ENCODE data around the gene SNRNP200.

The SNRNP200 gene

DNA sequence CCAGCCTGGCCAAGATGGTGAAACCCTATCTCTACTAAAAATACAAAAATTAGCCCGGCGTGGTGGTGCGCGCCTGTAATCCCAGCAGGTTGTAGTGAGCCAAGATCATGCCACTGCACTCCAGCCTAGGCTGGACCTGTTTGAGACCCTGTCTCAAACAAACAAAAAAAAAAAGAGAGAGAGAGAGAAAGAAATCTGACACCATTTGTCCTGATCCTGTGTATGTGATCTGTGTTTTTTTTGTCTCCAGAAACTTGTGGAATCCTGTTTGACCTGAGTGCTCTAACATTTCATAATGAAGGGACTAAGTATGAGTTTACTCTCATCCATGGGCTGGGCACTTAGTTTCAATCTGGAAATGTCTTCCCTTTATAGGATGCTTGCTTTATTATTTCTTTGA, 13.4 kb upstream of the SNRNP200 start:
- H3K27ac ChIP-seq = no peak overlapping the region
- TF ChIP-seq, protein P1, sequence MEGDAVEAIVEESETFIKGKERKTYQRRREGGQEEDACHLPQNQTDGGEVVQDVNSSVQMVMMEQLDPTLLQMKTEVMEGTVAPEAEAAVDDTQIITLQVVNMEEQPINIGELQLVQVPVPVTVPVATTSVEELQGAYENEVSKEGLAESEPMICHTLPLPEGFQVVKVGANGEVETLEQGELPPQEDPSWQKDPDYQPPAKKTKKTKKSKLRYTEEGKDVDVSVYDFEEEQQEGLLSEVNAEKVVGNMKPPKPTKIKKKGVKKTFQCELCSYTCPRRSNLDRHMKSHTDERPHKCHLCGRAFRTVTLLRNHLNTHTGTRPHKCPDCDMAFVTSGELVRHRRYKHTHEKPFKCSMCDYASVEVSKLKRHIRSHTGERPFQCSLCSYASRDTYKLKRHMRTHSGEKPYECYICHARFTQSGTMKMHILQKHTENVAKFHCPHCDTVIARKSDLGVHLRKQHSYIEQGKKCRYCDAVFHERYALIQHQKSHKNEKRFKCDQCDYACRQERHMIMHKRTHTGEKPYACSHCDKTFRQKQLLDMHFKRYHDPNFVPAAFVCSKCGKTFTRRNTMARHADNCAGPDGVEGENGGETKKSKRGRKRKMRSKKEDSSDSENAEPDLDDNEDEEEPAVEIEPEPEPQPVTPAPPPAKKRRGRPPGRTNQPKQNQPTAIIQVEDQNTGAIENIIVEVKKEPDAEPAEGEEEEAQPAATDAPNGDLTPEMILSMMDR (IDR thresholded peaks at IDR 0.05) = no peak
- TF ChIP-seq ZFX (IDR thresholded peaks at IDR 0.05; ENCODE audit: borderline replicate concordance) = no peak

- H3K27ac ChIP-seq = no peak overlapping the region
- TF ChIP-seq, protein P1 (IDR thresholded peaks at IDR 0.05) = no peak
- TF ChIP-seq ZFX (IDR thresholded peaks at IDR 0.05; ENCODE audit: borderline replicate concordance) = no peak
Observed at GRCh38 chr2:96317584-96317997, 12.2 kb upstream of the SNRNP200 start.

GRCh38 chr2:96316999-96317398, 11.7 kb upstream of the SNRNP200 start:
- TF ChIP-seq ZFX (IDR thresholded peaks at IDR 0.05; ENCODE audit: borderline replicate concordance) = no peak
- TF ChIP-seq, protein P1 (IDR thresholded peaks at IDR 0.05) = no peak
- H3K27ac ChIP-seq = no peak overlapping the region

DNA sequence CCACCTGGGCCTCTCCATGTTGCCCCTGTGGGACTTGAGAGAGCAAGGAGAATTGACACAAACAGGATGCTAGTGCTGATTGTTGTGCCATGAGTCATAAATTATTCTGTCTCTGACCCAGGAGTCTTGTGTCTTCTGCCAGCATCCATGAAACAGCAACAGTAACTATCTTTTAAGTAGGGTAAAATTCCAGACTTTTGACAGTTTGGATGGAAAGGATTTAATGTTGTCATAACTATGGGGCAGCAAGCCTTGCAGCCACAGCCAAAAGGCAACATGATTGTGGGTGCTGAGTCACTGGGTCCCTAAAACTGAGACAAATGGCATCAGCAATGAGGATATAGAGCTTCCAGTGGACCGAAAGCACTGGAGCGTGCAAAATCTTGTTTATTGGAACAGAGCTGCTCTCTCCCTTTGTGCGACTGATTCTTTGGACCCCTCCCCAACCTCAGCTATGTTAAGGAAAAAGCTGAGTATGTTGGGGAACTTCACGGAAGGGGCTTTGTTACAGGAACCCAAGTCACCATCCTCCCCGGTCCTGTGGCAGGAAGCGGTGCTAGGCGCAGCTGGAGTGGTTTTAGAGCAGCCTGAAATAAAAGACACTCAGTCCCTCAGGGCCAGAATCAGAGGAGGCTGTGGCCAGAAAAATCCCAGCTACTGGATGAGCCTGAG, 10.2 kb upstream of the SNRNP200 start:
- TF ChIP-seq ZFX (IDR thresholded peaks at IDR 0.05; ENCODE audit: borderline replicate concordance) = no peak
- TF ChIP-seq, protein P1 (IDR thresholded peaks at IDR 0.05) = no peak
- no peak overlapping the region for H3K27ac ChIP-seq

DNA sequence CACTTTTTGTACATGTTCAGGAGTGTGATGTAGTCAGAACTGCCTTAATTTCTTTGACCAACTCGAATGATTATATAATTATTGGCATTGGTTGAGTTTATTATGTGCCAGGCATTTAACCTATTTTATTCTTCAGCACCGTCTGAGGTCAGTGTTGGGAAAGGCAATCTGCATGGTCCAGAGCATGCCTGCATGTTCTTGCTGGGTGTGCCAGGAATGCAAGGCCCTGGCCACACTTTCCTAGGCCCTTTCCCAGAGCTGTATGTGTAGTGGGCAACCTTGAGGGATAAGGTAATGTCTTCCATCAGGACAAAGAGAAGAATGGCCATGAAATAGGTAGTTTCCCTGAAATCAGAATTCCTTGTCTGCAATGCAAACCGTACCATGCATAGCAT, 9.7 kb upstream of the SNRNP200 start:
- TF ChIP-seq, protein P1 (IDR thresholded peaks at IDR 0.05) = no peak
- TF ChIP-seq ZFX (IDR thresholded peaks at IDR 0.05; ENCODE audit: borderline replicate concordance) = no peak
- H3K27ac ChIP-seq = no peak overlapping the region

DNA sequence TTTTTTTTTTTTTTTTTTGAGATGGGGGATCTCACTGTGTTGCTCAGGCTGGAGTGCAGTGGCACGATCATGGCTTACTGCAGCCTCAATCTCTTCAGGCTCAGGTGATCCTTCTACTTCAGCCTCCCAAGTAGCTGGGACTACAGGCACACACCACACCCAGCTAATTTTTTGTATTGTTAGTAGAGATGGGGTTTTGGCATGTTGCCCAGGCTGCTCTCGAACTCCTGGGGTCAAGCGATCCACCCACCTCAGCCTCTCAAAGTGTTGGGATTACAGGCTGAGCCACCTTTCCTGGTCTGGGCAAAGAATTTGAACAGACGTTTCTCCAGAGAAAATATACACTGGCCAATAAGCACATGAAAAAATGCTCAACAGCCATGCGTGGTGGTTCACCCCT, 2.9 kb upstream of the SNRNP200 start:
- TF ChIP-seq ZFX (IDR thresholded peaks at IDR 0.05; ENCODE audit: borderline replicate concordance) = no peak
- TF ChIP-seq, protein P1 (IDR thresholded peaks at IDR 0.05) = no peak
- H3K27ac ChIP-seq = no peak overlapping the region

GRCh38 chr2:96306370-96306769, 1.0 kb upstream of the SNRNP200 start:
- H3K27ac ChIP-seq = peak overlapping the region; percentile 76
- TF ChIP-seq, protein P1 (IDR thresholded peaks at IDR 0.05) = no peak
- no peak for TF ChIP-seq ZFX (IDR thresholded peaks at IDR 0.05; ENCODE audit: borderline replicate concordance)

All from 22Rv1 (cell line).